ENCODE data around the gene METTL9.
"Not testable (repeated sequence)": the region's sequence is repeated elsewhere in the genome, so short reads cannot be mapped to it uniquely, and the experiment has no call there.

METTL9 gene

GRCh38 chr16:21638573-21638975 lies 39.2 kb downstream of the METTL9 start:
- DNase-seq: peak; percentile 35

GRCh38 chr16:21639493-21639892 lies 40.1 kb downstream of the METTL9 start:
- no peak for DNase-seq

- no peak for DNase-seq
These were observed 42.5 kb downstream of the METTL9 start for GRCh38 chr16:21641916-21642315.

- DNase-seq: no peak
These were observed 43.5 kb downstream of the METTL9 start for GRCh38 chr16:21642861-21643260.

GRCh38 chr16:21643785-21644184 lies 44.4 kb downstream of the METTL9 start:
- DNase-seq: no peak

- DNase-seq: no peak
These were observed 45.3 kb downstream of the METTL9 start for GRCh38 chr16:21644674-21645073.

GRCh38 chr16:21645261-21645721 lies 45.9 kb downstream of the METTL9 start:
- DNase-seq: peak; percentile 52

GRCh38 chr16:21646091-21646490 lies 46.7 kb downstream of the METTL9 start:
- no peak for DNase-seq

- peak; percentile 85 for DNase-seq
These were observed 47.6 kb downstream of the METTL9 start for GRCh38 chr16:21646721-21647561.

- DNase-seq: no peak
These were observed 48.3 kb downstream of the METTL9 start for GRCh38 chr16:21647562-21648164.

GRCh38 chr16:21649826-21650406 lies 50.5 kb downstream of the METTL9 start:
- not testable (repeated sequence) for DNase-seq

- DNase-seq: no peak
These were observed 51.1 kb downstream of the METTL9 start for GRCh38 chr16:21650521-21650920.

GRCh38 chr16:21651515-21651914 lies 52.1 kb downstream of the METTL9 start:
- no peak for DNase-seq

GRCh38 chr16:21652453-21652852 lies 53.1 kb downstream of the METTL9 start, which contains the start of gene IGSF6:
Gene IGSF6 (minus strand): TSS chr16:21652608. CDS start chr16:21652598, 10 bp downstream.
- no peak for DNase-seq

- DNase-seq: no peak
These were observed 54.2 kb downstream of the METTL9 start for GRCh38 chr16:21653571-21653970.

GRCh38 chr16:21654466-21654865 lies 55.1 kb downstream of the METTL9 start:
- no peak for DNase-seq

GRCh38 chr16:21654881-21655280 lies 55.5 kb downstream of the METTL9 start:
- no peak for DNase-seq

- DNase-seq: peak; percentile 59
These were observed 57.7 kb downstream of the METTL9 start for GRCh38 chr16:21656795-21657768.

GRCh38 chr16:21659124-21659523 lies 59.7 kb downstream of the METTL9 start:
- DNase-seq: no peak

GRCh38 chr16:21663889-21664647 lies 64.7 kb downstream of the METTL9 start, which contains the start of gene OTOA:
Gene OTOA (plus strand): TSS chr16:21663968. CDS start chr16:21678515, 14,547 bp downstream.
- DNase-seq: peak; percentile 56

GRCh38 chr16:21664801-21665492 lies 65.6 kb downstream of the METTL9 start:
- DNase-seq: no peak
